Fibroblast of skin of back (primary cell): ENCODE measurements around the gene MED29.
A peak's percentile ranks its signal among the peaks of the same experiment; 100 is the strongest.

ENCODE experiments used
- DNase-seq: peaks from one replicate; pipeline ENCODE4 v3.0.0-alpha.2; 2013

Gene MED29

DNA sequence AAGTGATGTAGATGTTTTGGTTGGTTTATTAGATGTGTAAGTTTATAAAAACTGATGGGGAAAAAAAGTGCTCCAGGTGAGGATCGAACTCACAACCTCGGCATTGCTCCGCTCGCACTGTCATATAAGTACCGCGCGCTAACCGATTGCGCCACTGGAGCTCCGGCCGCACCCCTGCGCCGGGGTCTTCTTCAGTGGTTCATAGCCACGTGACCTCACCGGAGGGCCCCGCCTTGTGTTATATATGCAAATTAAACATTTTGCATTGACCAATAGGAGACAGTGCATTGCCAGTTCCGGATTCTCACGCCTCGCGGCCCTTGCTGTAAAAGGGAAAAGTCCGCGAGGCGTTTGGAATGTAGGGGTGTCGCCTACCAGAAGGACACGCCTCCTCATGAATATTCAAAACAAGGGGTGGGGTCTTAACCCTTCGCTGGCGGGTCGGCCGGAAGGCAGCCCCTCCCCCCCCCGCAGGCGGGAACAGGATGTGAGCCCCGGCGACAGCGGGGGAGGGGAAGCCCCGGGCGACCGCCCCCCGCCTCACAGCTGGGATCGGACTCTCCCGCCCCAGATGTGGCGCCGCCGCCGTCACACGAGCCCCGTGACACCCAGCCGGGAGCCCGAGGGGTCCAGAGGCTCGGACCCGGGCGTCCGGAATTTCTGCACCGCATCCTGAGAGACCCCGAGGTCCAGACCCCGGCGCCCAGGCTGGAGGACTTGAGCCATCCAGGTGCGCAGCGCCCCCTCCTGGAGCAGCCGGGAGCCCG is 21.1 kb downstream of the MED29 start, which contains the start of gene PLEKHG2:
Gene PLEKHG2, plus strand, starts transcription at position 570 of the 767 bp plus-strand sequence. CDS start 1,418 bp downstream, outside the sequence.
- DNase-seq, result peak; percentile 100

DNA sequence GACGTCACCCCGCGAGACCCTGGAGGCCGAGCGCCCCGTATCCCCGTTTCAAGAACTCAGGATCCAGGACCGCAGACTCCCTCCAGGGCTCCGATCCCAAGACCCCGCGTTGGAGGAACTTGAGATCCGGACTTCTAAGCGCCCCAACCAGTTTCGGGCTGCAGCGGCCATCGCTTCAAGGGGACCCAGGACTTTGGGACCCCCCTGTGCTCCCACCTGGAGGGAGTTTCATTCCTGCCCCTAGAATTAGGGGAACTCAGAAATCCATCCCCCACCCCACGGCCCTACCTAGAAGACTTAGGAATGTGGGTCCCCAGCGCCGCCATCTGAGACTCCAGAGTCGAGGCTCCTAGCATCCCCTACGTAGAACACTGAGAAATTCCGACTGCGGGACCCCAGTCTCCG is 21.7 kb downstream of the MED29 start:
- no peak for DNase-seq

DNA sequence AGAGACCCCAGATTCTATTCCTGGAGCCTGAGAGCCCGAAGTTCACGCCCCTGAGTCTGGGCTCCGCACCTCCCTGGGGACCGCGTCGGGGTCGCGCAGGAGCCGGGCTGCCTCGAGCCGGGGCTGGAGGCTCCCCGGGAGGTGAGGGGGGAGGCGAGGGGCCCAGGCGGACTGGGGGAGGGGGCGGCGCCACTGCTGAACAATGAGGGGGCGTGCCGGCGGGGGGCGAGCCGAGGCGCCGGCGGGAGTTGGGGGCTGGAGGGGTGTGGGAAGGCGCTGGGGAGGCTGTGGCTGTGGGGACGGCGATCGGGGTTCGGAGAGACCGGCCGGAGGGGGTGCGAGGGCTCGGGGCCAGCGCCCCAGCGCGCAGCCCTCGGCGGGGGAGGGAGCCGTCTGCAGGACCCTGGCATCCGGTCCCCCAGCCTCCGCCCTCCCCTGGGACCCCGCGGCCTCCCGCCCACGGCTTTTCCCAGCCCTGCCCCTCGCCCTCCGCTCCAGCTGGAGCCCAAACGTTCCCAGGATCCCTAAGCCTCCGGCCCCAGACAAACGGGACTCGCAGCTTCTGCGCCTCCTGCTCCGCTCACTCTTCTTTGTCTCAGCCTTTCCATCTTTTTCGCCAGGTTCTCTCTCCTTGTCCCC is 22.2 kb downstream of the MED29 start:
- DNase-seq, result peak; percentile 80

DNA sequence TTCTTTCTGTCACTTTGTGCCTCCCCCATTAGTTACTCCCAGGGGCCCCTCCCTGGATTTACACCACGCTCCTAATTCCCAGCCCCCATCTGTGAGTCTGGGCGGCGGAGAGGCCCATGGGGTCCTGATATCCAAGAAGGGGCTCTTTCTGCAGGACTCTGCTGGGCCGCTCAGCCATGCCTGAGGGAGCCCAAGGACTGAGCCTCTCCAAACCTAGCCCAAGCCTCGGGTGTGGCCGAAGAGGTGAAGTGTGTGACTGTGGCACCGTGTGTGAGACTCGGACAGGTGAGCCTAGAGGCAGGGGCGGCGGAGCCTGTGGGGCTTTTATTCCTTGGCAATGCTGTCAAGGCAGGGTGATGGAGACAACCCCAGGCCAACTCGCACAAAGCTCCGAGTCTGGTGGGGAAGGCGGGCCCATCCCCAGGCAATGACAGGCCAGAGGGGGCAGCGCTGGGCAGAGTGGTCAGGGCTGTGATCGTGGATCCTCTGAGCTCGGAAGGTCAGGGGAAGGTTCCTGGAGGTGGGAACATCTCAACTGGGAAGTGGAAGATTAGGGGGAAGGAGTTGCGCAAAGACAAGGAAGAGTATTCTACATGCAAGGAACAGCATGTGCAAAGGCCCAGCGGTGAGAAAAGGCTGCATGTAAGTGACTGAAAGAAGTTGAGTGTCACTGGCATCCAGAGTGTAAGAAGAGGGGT is 22.9 kb downstream of the MED29 start:
- DNase-seq, result no peak

DNA sequence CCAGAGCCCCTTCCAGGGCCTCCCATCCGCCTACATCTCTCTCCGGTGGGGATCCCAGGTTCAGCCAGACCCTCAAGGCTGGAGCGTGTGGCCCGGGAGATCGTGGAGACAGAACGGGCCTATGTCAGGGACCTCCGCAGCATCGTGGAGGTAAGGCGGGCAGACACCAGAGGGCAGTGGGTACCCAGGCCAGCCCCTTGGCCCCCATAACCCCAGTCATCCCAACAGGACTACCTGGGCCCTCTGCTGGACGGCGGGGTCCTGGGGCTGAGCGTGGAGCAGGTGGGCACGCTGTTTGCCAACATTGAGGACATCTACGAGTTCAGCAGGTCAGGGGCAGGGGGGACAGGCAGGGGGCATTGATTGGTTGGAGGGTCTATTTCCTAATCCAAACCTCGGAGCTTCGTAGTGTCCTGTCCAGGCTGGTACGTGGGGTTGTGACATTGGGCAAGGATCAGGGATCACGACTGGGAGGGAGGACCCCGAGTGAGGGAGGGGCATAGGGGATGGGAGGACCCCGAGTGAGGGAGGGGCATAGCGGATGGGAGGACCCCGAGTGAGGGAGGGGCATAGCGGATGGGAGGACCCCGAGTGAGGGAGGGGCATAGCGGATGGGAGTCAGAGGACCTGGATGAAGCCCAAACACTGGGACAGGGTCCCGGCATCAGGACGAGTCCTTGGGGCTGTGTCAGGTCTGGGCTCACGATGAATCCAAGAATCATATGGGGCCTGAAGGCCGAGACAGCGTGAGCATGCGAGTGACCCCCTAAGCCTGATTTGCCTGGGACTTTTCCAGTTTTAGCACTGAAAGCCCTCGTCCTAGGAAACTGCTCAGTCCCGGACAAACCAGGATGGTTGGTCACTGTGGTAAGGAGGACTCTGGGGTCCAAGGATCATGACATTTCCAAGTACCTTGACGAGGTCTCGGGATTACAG is 24.2 kb downstream of the MED29 start:
- DNase-seq, result no peak

DNA sequence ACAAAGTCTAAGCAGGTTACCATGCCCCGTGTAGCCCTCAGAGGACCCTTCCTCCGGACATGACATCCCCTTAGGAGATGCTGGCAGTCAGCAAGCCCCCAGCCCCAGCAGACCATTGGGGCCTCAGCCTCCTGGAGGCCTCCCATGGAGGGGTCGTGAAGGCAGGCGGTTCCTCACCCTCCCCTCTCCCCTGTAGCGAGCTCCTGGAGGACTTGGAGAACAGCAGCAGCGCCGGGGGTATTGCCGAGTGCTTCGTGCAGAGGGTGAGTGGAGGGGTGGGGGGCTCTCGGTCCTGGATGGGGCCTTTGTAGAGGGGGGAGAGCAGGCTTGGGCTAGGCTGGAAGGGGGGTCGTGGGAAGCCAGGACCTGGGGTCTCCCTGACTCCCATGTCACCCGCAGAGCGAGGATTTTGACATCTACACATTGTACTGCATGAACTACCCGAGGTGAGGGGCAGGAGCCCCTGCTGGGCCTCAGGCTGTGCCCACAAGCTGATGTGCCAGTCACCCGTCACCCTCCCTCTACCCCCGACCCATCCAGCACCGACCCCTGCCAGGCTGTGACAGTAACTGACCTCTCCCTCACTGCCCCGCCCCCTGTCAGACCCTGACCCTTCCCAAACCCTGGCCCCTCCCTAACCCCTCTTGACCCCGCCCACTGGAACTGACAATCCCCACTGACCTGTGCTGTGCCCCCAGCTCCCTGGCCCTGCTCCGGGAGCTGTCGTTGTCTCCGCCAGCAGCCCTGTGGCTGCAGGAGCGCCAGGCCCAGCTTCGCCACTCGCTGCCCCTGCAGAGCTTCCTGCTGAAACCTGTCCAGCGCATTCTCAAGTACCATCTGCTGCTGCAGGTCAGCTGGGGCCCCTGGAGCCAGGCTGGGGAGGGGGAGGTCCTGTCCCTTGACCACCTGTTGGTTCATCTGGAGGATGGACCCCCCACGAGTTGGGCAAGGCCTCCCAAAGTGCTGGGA is 25.3 kb downstream of the MED29 start:
- DNase-seq, result no peak

DNA sequence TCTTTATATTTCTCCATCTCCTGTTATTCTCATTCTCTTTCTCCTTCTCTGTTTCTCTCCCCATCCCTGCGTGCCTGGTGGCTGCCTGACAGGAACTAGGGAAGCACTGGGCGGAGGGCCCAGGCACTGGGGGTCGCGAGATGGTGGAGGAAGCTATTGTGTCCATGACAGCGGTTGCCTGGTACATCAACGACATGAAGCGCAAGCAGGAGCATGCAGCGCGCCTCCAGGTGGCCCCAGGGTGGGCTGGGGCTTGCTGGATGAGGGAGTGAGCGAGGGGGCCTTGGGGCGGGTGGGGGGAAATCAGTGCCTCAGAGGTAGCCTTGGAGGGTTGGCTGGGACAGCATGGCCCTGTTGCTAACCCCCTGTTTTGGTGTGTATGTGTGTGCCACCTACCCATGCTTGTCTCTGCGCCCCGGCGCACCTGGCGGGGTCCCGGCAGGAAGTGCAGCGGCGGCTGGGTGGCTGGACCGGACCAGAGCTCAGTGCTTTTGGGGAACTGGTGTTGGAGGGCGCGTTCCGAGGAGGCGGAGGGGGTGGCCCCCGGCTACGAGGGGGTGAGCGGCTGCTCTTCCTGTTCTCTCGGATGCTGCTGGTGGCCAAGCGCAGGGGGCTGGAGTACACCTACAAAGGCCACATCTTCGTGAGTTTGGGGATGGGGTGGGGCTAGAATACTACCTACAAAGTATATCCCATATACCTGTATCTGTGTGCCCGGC is 26.4 kb downstream of the MED29 start:
- DNase-seq, result no peak

DNA sequence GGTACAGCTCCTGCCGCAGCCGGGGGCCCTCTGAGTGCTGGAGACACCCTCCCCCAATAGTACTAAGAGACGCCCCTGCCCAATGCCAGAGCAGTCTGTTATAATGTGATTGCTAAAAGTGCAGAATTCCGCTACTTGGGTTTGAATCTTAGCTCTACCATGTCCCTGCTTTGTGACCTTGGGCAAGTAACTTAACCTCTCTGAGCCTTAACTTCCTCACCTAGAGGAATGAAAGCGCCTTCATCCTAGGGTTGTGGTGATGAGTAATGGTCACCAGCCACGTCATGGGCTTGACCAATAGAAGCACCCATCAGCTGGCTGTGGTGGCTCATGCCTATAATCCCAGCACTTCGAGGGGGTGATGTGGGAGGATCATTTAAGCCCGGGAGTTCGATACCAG is 27.8 kb downstream of the MED29 start:
- DNase-seq, result no peak

DNA sequence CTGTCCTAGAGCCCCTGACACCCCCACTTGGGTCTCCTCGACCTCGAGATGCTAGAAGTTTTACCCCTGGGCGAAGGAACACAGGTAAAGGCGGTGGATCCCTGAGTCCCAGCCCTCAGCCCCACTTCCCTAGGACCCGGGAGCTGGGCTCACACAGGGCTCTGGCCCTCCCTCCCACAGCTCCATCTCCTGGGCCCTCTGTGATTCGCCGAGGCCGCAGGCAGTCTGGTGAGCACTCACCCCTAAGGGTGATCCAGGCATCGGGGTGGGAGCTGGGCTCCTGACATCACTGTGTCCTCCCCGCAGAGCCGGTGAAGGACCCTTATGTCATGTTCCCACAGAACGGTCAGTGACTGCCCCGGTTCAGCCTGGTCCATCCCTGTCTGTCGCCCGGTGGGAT is 29.6 kb downstream of the MED29 start:
- DNase-seq, result no peak

DNA sequence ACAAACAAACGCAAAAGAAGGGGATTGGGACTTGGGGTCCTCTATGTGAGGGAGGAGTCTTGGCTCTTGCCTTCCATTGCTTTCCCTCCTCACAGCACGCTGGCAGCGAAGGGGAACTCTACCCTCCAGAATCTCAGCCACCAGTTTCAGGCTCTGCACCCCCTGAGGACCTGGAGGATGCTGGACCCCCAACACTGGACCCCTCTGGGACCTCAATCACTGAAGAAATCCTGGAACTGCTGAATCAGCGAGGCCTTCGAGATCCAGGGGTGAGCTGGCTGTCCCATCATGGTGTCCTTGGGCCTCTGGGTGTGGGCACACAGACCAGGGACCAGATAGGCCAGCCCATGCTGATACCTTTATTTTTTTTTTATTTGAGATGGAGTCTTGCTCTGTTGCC is 30.8 kb downstream of the MED29 start:
- DNase-seq, result no peak

DNA sequence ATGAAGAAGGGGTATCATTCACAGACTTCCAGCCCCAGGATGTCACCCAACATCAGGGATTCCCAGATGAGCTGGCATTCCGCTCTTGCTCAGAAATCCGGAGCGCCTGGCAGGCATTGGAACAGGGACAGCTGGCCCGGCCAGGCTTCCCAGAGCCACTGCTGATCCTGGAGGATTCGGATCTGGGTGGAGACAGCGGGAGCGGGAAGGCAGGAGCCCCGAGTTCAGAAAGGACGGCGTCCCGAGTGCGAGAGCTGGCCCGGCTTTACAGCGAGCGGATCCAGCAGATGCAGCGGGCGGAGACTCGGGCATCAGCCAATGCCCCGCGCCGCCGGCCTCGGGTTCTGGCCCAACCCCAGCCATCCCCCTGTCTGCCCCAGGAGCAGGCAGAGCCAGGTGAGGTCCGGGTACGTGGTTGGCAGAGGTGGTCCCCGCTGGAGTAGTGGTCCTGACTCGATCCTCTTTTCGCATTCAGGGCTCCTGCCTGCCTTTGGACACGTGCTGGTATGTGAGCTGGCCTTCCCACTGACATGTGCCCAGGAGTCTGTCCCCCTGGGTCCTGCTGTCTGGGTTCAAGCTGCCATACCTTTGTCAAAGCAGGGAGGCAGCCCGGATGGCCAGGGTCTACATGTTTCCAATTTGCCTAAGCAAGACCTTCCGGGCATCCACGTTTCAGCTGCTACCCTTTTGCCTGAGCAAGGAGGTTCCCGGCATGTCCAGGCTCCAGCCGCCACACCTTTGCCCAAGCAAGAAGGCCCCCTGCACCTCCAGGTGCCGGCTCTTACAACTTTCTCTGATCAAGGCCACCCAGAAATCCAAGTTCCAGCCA is 32.3 kb downstream of the MED29 start:
- no peak for DNase-seq

DNA sequence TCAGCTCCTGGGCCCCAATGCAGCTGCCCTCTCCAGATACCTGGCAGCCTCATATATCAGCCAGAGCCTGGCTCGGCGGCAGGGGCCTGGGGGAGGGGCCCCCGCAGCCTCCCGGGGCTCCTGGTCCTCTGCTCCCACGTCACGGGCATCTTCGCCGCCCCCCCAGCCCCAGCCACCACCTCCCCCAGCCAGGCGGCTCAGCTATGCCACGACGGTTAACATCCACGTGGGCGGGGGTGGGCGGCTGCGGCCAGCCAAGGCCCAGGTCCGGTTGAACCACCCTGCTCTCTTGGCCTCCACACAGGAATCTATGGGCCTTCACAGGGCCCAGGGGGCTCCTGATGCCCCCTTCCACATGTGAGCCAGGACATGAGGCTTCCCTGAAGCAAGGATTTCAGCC is 33.8 kb downstream of the MED29 start:
- no peak for DNase-seq

DNA sequence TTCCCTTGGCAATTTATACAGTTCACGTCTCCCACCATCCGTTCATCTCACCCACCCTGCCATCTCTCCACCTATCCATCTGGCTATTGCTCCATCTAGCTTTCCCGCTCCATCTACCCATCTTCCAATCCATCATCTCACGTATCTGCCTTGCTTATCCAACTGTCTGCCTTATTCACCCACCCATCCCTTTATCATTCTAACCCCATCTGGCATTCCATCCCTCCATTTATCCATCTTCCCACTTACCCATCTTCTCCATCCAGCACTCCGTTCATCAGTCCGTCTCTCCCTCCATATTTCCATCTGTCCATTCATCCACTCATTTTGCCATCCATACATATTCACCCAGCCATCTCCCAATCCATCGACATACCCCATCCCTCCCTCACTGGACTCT is 34.6 kb downstream of the MED29 start:
- DNase-seq, result no peak

DNA sequence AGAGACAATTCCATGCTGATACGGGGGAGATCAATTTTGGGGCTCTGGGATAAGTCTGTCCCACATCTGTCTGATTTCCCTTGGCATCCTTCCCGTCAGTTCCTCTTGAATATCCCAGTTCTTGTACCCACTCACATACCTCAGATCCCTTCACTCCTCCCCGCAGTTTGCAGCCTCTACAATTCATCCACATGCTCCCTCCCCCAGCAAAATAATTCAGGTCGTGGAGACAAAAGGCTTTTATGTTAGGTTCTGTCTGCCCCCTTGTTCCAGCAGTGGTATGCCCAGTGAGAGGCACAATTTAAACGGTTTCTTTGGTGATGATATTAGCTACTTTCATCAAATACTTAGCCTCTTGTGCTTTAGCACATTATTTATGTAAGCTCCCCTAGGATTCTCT is 35.0 kb downstream of the MED29 start:
- no peak for DNase-seq

DNA sequence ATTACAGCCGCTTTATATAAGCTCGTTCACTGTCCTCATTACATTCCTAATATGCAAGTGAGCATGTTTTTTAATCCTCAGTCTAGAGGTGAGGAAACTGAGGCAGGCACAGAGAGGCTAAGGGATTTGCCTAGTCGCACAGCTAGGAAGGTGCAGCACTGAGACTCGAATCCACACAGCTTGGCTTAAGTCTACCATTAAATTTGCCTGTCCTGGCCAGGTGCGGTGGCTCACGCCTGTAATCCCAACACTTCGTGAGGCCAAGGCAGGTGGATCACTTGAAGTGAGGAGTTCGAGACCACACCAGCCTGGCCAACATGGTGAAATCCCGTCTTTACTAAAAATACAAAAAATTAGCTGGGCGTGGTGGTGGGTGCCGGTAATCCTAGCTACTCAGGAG is 36.5 kb downstream of the MED29 start:
- DNase-seq, result no peak

DNA sequence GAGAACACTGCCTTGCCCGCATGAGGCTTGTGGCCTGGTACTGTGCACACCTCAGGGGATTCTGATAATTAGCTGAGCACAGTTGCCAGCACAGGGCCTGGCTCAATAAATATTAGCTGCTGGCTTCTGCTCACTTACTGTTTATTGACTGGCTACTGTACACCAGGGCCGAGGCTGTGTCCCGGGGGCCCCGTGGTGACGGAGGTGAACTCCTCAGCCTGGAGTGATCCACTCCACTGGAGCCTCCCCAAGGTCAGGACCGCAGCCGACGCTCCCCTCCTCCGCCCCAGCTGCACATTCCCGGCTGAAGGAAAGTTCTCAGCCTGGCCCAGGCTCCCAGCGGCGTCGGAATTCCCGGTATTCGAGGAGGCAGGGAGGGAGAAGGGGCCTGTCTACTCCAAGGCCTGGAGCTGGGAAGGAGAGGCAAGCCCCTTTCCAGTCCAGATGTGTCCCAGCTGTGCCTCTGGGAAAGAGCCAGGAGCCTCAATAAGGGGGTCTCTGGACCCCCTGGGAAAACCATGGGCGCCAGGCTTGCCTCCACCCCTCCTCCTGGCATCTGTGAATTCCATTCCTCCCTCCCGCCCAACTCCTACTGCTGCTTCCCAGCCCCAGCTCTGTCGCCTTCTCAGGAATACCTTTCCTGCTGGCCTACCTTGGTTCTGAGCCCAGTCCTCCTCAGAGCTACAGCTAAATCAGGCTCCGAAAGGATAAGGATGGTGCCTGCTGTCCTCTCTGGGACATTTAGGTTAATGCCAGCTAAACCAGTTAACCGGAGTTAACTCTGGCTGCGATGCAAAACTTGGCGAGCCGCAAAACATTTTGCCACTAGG is 37.3 kb downstream of the MED29 start:
- peak; percentile 94 for DNase-seq

DNA sequence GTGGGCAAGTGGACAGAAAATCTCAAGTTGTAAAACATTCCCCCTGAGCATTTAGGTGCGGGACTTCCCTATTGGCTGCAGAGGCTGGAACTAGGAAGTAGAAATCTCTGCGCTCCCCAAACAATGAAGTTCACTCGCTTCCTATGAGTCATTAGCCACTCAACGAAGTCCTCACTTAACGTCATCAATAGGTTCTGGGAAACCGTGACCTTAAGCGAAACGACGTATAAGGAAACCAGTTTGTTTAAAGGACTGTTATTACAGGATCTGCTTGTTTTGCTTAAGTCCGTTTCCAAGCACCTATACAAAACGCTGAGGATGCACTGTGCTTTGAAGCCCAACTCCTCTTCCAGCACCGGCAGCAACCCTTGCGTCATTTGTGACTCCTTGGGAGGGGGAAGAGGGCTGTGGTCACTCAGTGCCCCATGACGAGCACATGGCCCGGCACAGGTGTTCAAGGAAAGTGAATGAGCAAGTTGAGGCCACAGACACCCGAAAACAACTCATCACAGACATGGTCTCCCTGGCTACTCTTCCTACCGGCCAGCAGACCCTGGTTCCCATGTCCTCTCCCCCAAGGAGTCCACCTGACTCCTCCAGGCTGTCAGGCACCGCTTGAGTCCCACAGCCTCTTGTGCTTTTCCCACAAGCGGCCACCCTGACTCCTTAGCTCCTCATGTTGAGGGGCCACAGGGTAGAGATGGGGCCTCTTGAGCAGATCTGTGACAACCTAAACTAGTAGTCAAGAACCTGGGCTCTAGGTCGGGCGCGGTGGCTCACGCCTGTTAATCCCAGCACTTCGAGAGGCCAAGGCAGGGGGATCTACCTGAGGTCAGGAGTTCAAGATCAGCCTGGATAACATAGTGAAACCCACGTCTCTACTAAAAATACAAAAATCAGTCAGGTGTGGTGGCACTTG is 39.8 kb downstream of the MED29 start:
- DNase-seq, result peak; percentile 56

DNA sequence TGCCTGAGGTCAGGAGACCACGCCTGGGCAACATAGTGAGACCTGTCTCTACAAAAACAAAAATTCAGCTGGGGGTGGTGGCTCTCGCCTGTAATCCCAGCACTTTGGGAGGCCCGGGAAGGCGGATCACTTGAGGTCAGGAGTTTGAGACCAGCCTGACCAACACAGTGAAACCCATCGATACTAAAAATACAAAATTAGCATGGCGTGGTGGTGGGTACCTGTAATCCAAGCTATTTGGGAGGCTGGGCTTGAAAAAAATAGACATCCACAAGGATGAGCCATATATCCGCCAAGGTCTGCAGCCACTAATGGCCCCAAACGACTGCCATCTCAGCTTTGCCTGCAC is 41.5 kb downstream of the MED29 start:
- DNase-seq, result no peak
